ENCODE data around the gene CHRNA4. TPM values are rescaled to one million over a fixed set of nuclear protein-coding genes. Genes with fewer than 3 reads are reported as not detected.

CHRNA4 gene
- total RNA-seq, 2 experiments from 2014 or later: not detected

Other genes starting within 250 kb of the CHRNA4 start
- 10 to 100 TPM; 32.8 to 32.9 TPM for gene YTHDF1, start 145.2 kb downstream of the CHRNA4 start, total RNA-seq
- gene BIRC7, start 125.4 kb downstream of the CHRNA4 start, total RNA-seq: not detected
- not detected for gene NKAIN4, start 106.9 kb downstream of the CHRNA4 start, total RNA-seq
- 10 to 100 TPM; 68.4 to 72.4 TPM for gene ARFGAP1, start 88.5 kb downstream of the CHRNA4 start, total RNA-seq
- gene COL20A1, start 68.2 kb downstream of the CHRNA4 start, total RNA-seq: not detected
- not detected for gene KCNQ2, start 111.3 kb upstream of the CHRNA4 start, total RNA-seq
- gene EEF1A2, start 137.7 kb upstream of the CHRNA4 start, total RNA-seq: 1 to 10 TPM; 1.1 to 1.7 TPM
- gene PPDPF, start 159.4 kb upstream of the CHRNA4 start, total RNA-seq: 100 to 1,000 TPM; 191 to 201 TPM
- gene PTK6, start 176.0 kb upstream of the CHRNA4 start, total RNA-seq: under 1 TPM; 0.34 to 0.78 TPM
- not detected for gene SRMS, start 186.4 kb upstream of the CHRNA4 start, total RNA-seq
- under 1 TPM; 0.55 to 0.61 TPM for gene FNDC11, start 192.8 kb upstream of the CHRNA4 start, total RNA-seq
- 10 to 100 TPM; 28.5 to 32.2 TPM for gene HELZ2, start 212.9 kb upstream of the CHRNA4 start, total RNA-seq